ENCODE data around the gene MRPS18A.
"Not testable (repeated sequence)": the region's sequence is repeated elsewhere in the genome, so short reads cannot be mapped to it uniquely, and the experiment has no call there.

Gene MRPS18A

GRCh38 chr6:43666196-43666920 lies 21.2 kb downstream of the MRPS18A start:
- H3K36me3 Mint-ChIP-seq (ENCODE audit: low read depth) = peaks cover 19% of the 10 kb centered on the region

DNA sequence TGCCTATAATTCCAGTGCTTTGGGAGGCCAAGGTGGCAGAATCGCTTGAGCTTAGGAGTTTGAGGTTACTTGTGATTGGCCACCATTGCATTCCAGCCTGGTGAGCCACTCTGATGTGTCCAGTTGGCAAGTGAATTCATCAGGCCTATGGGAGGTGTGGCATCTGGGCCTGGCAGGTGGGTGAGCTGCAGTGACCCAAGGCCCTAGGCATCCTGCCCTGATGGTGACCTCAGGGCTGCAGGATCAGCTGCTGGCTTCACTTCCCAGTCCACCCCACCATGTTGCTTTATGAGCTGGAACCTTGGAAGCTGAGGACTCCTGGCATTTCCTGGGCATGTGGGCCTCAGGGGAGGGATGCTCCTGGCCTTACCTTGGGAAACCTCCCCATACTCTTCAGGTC lies 22.2 kb downstream of the MRPS18A start:
- Mint-ChIP-seq H3K4me1 (ENCODE audit: low read depth) (peaks cover 24% of the 10 kb centered on the region), H3K9me3 (no peaks in the 10 kb centered on the region), H3K36me3 (ENCODE audit: low read depth) (peaks cover 9% of the 10 kb centered on the region), H3K27me3 (peaks cover 32% of the 10 kb centered on the region), H3K27ac (no peak overlapping the region), H3K4me3 (no peak overlapping the region)
- intact Hi-C loops (cut with micrococcal nuclease) = loop anchor here (5.0 kb wide), 1 partner anchor 92 kb away; no protein-coding TSS in a partner anchor

More at GRCh38 chr6:43666196-43666920, 21.2 kb downstream of the MRPS18A start:
- H3K4me3 Mint-ChIP-seq = no peak overlapping the region
- no peaks in the 10 kb centered on the region for H3K9me3 Mint-ChIP-seq
- peaks cover 28% of the 10 kb centered on the region for H3K4me1 Mint-ChIP-seq (ENCODE audit: low read depth)
- H3K27ac Mint-ChIP-seq = no peak overlapping the region
- H3K27me3 Mint-ChIP-seq = peaks cover 32% of the 10 kb centered on the region
- intact Hi-C loops (cut with micrococcal nuclease) = loop anchor here (5.0 kb wide), 1 partner anchor 91 kb away; no protein-coding TSS in a partner anchor

- H3K4me1 Mint-ChIP-seq (ENCODE audit: low read depth); H3K4me3 Mint-ChIP-seq; intact Hi-C loops (cut with micrococcal nuclease); H3K27ac Mint-ChIP-seq; H3K36me3 Mint-ChIP-seq (ENCODE audit: low read depth); H3K9me3 Mint-ChIP-seq: not testable (repeated sequence)
- H3K27me3 Mint-ChIP-seq = peaks cover 23% of the 10 kb centered on the region
Observed at GRCh38 chr6:43662948-43663347, 24.6 kb downstream of the MRPS18A start.

GRCh38 chr6:43658161-43658560 lies 29.4 kb downstream of the MRPS18A start:
- peaks cover 7% of the 10 kb centered on the region for H3K27me3 Mint-ChIP-seq
- intact Hi-C loops (cut with micrococcal nuclease) = no loop called here
- H3K4me1 Mint-ChIP-seq (ENCODE audit: low read depth) = no peaks in the 10 kb centered on the region
- no peak overlapping the region for H3K27ac Mint-ChIP-seq
- no peak overlapping the region for H3K4me3 Mint-ChIP-seq
- no peaks in the 10 kb centered on the region for H3K9me3 Mint-ChIP-seq
- H3K36me3 Mint-ChIP-seq (ENCODE audit: low read depth) = no peaks in the 10 kb centered on the region

- intact Hi-C loops (cut with micrococcal nuclease) = no loop called here
- Mint-ChIP-seq H3K4me3 (no peak overlapping the region), H3K36me3 (ENCODE audit: low read depth) (no peaks in the 10 kb centered on the region), H3K27me3 (peaks cover 7% of the 10 kb centered on the region), H3K27ac (no peak overlapping the region), H3K9me3 (no peaks in the 10 kb centered on the region), H3K4me1 (ENCODE audit: low read depth) (no peaks in the 10 kb centered on the region)
Observed at GRCh38 chr6:43657221-43657802, 30.3 kb downstream of the MRPS18A start.

DNA sequence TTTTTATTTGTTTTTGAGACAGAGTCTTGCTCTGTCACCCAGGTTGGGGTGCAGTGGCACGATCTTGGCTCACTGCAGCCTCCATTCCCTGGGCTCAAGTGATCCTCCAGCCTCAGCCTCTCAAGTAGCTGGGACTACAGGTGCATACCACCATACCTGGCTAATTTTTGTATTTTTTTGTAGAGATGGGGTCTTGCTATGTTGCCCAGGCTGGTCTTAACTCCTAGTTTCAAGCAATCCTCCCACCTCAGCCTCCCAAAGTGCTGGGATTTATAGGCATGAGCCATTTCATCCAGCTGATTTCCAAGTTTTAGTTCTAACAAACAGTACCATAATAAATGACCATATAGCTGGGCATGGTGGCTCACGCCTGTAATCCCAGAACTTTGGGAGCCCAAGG lies 34.8 kb downstream of the MRPS18A start:
- H3K27me3 Mint-ChIP-seq = peaks cover 21% of the 10 kb centered on the region
- H3K27ac Mint-ChIP-seq; H3K9me3 Mint-ChIP-seq; H3K4me1 Mint-ChIP-seq (ENCODE audit: low read depth); H3K36me3 Mint-ChIP-seq (ENCODE audit: low read depth); intact Hi-C loops (cut with micrococcal nuclease); H3K4me3 Mint-ChIP-seq: not testable (repeated sequence)

DNA sequence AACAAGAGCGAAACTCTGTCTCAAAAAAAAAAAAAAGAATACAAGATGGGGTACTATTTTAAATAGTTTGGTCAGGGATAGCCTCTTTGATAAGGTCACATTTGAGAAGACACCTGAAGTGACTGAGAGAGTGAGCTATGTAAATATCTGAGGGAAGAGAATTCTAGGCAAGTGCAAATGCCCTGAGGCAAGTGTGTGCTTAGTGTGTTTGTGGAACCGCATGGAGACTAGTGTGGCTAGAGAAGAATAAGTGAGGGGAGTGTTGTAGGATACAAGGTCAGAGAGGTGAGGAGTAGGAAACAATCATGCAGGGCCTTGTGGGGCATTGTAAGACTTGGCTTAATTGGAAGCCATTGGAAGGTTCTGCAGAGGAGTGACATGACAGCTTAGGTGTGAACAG lies 39.3 kb downstream of the MRPS18A start:
- Mint-ChIP-seq H3K4me1 (ENCODE audit: low read depth) (peaks cover 17% of the 10 kb centered on the region), H3K4me3 (no peak overlapping the region), H3K27me3 (peaks cover 18% of the 10 kb centered on the region), H3K27ac (no peak overlapping the region), H3K36me3 (ENCODE audit: low read depth) (no peaks in the 10 kb centered on the region), H3K9me3 (no peaks in the 10 kb centered on the region)
- intact Hi-C loops (cut with micrococcal nuclease) = no loop called here

DNA sequence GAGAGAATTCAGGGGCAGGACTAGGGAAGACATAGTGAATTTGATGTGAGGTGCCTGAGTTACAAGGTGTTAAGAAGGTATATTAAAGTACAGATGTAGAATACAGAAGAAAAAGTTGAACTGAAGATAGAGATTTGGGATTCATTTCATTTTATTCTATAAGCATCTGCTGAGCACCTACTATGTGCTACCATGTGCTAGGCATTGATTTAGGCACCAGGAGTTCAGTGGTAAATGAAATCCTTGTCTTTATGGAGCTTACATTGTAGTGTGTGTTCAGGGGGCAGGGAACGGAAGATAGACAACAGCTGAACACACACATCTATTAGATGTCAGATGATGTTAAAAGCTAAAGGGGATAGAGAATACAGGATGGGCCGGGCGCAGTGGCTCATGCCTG lies 40.0 kb downstream of the MRPS18A start:
- H3K4me3 Mint-ChIP-seq = no peak overlapping the region
- H3K36me3 Mint-ChIP-seq (ENCODE audit: low read depth) = no peaks in the 10 kb centered on the region
- no peak overlapping the region for H3K27ac Mint-ChIP-seq
- intact Hi-C loops (cut with micrococcal nuclease) = no loop called here
- peaks cover 18% of the 10 kb centered on the region for H3K27me3 Mint-ChIP-seq
- H3K4me1 Mint-ChIP-seq (ENCODE audit: low read depth) = peaks cover 17% of the 10 kb centered on the region
- H3K9me3 Mint-ChIP-seq = no peaks in the 10 kb centered on the region

GRCh38 chr6:43645613-43645964 lies 42.0 kb downstream of the MRPS18A start:
- H3K4me3 Mint-ChIP-seq = peak overlapping the region; percentile 74
- H3K9me3 Mint-ChIP-seq = no peaks in the 10 kb centered on the region
- H3K36me3 Mint-ChIP-seq (ENCODE audit: low read depth) = peaks cover 13% of the 10 kb centered on the region
- no peak overlapping the region for H3K27ac Mint-ChIP-seq
- H3K4me1 Mint-ChIP-seq (ENCODE audit: low read depth) = peaks cover 23% of the 10 kb centered on the region
- intact Hi-C loops (cut with micrococcal nuclease) = no loop called here
- peaks cover 15% of the 10 kb centered on the region for H3K27me3 Mint-ChIP-seq

DNA sequence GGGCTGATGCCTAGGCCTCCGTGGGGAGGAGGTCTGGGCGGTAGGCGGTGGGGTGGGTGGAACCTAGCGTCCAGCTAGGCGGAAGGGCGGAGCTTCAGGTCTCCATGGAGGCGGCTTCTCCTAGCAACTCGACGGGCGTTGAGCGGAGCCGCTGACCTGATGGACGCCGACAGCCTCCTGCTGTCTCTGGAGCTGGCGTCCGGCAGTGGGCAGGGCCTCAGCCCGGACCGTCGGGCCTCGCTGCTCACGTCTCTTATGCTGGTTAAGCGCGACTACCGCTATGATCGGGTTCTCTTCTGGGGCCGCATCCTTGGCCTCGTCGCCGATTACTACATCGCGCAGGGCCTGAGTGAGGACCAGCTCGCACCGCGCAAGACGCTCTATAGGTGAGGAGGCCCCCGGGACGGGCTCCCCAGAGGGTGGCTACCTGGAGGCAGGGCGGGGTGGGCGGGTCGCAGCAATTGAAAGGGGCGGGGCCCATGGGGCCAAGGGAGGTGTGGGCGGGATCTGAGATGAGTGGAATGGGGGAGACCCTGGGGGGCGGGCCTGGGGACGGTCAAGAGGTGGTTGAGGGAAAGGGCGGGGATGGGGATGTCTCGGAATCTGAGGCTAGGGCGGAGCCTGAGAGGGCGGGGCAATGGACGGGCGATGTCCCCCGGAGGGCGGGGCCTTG lies 42.5 kb downstream of the MRPS18A start, which contains the start of gene RSPH9:
RSPH9 (plus strand) TSS at position 97 of the 673 bp plus-strand sequence; CDS start at position 160, 63 bp downstream.
- intact Hi-C loops (cut with micrococcal nuclease) = no loop called here
- Mint-ChIP-seq H3K4me3 (peak within 1 kb of the TSS; percentile 74), H3K27ac (no peak within 1 kb of the TSS), H3K9me3 (no peaks in the 10 kb centered on the region), H3K4me1 (ENCODE audit: low read depth) (peaks cover 28% of the 10 kb centered on the region), H3K27me3 (peaks cover 12% of the 10 kb centered on the region), H3K36me3 (ENCODE audit: low read depth) (peaks cover 19% of the 10 kb centered on the region)

- Mint-ChIP-seq H3K4me3 (no peak overlapping the region), H3K27me3 (no peaks in the 10 kb centered on the region), H3K9me3 (no peaks in the 10 kb centered on the region), H3K27ac (no peak overlapping the region), H3K36me3 (ENCODE audit: low read depth) (peaks cover 64% of the 10 kb centered on the region), H3K4me1 (ENCODE audit: low read depth) (peaks cover 48% of the 10 kb centered on the region)
- intact Hi-C loops (cut with micrococcal nuclease) = no loop called here
Observed at GRCh38 chr6:43639984-43640800, 47.4 kb downstream of the MRPS18A start.

DNA sequence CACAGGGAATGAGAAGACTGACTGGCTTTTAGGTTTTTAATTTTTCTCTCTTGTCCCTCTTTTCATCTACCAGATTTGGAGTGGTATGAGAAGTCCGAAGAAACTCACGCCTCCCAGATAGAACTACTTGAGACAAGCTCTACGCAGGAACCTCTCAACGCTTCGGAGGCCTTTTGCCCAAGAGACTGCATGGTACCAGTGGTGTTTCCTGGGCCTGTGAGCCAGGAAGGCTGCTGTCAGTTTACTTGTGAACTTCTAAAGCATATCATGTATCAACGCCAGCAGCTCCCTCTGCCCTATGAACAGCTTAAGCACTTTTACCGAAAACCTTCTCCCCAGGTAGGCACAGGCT lies 51.3 kb downstream of the MRPS18A start:
- Mint-ChIP-seq H3K4me3 (peak overlapping the region; percentile 99), H3K4me1 (ENCODE audit: low read depth) (peaks cover 57% of the 10 kb centered on the region), H3K9me3 (no peaks in the 10 kb centered on the region), H3K27me3 (no peaks in the 10 kb centered on the region), H3K27ac (peak overlapping the region; percentile 94), H3K36me3 (ENCODE audit: low read depth) (peaks cover 57% of the 10 kb centered on the region)
- intact Hi-C loops (cut with micrococcal nuclease) = no loop called here

DNA sequence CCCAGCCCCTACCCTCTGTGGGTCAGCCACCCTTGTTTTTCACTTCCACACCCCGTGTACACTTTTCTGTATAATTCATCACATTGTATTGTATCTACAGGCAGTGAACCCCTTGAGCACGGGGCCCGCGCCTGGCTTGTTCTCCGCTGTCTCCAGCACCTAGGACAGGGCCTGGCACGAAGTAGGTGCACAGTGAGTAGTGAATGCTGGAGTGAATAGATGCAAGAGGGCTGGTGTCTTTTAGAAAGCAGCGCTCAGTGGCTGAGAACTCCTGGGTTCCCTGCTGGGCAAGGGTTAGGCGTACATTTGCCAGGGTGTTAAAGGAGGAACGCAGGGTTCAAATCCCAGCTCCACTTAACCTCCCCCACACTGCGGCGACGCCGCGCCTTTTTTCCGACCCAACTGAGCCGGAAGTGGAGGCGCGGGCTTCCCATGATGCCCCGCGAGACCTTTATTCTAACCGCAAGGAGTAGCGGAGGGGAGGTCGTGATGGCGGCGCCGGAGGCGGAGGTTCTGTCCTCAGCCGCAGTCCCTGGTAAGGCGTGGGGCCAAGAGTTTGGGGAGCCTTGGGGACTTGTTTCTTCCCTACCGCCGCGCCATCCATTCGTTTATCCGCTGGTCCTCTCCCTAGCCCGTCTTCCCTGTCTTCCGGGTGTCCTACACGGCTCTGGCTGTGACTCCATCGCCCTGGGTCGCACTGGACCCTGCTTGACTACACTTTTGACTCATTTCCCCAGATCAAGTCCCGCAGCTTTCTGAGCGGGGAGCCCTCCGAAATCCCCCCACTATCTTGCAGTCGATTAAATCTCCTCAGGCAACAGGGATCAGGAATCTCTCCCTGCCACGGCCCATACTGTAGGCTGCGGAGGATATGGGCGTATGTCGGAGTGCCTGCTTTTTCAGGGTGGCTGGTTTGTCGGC lies 51.9 kb downstream of the MRPS18A start, which contains the start of gene MAD2L1BP:
MAD2L1BP (plus strand) TSS at position 454 of the 921 bp plus-strand sequence; CDS start at position 490, 36 bp downstream.
- peaks cover 51% of the 10 kb centered on the region for H3K36me3 Mint-ChIP-seq (ENCODE audit: low read depth)
- peak within 1 kb of the TSS; percentile 94 for H3K27ac Mint-ChIP-seq
- intact Hi-C loops (cut with micrococcal nuclease) = no loop called here
- H3K4me3 Mint-ChIP-seq = peak within 1 kb of the TSS; percentile 99
- H3K27me3 Mint-ChIP-seq = no peaks in the 10 kb centered on the region
- H3K4me1 Mint-ChIP-seq (ENCODE audit: low read depth) = peaks cover 62% of the 10 kb centered on the region
- no peaks in the 10 kb centered on the region for H3K9me3 Mint-ChIP-seq

Data from dendritic cell treated with granulocyte-macrophage colony-stimulating factor and Interleukin-4, amounts not matched to agents 40 ng/mL and 50 ng/mL, for 4 days (primary cell).